Measurements from ENCODE around the gene WWOX.

The WWOX gene

GRCh38 chr16:78611318-78611717, 511.9 kb downstream of the WWOX start:
- no peak overlapping the region for H3K4me3 ChIP-seq (ENCODE audit: control insufficient read depth, low read depth, low read length)
- TF ChIP-seq, protein P1, sequence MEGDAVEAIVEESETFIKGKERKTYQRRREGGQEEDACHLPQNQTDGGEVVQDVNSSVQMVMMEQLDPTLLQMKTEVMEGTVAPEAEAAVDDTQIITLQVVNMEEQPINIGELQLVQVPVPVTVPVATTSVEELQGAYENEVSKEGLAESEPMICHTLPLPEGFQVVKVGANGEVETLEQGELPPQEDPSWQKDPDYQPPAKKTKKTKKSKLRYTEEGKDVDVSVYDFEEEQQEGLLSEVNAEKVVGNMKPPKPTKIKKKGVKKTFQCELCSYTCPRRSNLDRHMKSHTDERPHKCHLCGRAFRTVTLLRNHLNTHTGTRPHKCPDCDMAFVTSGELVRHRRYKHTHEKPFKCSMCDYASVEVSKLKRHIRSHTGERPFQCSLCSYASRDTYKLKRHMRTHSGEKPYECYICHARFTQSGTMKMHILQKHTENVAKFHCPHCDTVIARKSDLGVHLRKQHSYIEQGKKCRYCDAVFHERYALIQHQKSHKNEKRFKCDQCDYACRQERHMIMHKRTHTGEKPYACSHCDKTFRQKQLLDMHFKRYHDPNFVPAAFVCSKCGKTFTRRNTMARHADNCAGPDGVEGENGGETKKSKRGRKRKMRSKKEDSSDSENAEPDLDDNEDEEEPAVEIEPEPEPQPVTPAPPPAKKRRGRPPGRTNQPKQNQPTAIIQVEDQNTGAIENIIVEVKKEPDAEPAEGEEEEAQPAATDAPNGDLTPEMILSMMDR (IDR thresholded peaks at IDR 0.05; ENCODE audit: control insufficient read depth, insufficient read depth, low read depth, low read length, missing control alignments) = no peak
- DNase-seq (ENCODE audit: low read depth) = no peak

- TF ChIP-seq, protein P1 (IDR thresholded peaks at IDR 0.05; ENCODE audit: control insufficient read depth, insufficient read depth, low read depth, low read length, missing control alignments) = no peak
- no peak overlapping the region for H3K4me3 ChIP-seq (ENCODE audit: control insufficient read depth, low read depth, low read length)
- DNase-seq (ENCODE audit: low read depth) = no peak
Observed at GRCh38 chr16:78619811-78620210, 520.4 kb downstream of the WWOX start.

- DNase-seq (ENCODE audit: low read depth) = no peak
- H3K4me3 ChIP-seq (ENCODE audit: control insufficient read depth, low read depth, low read length) = no peak overlapping the region
- TF ChIP-seq, protein P1 (IDR thresholded peaks at IDR 0.05; ENCODE audit: control insufficient read depth, insufficient read depth, low read depth, low read length, missing control alignments) = no peak
Observed at GRCh38 chr16:78620291-78620690, 520.8 kb downstream of the WWOX start.

- DNase-seq (ENCODE audit: low read depth) = no peak
- H3K4me3 ChIP-seq (ENCODE audit: control insufficient read depth, low read depth, low read length) = no peak overlapping the region
- TF ChIP-seq, protein P1 (IDR thresholded peaks at IDR 0.05; ENCODE audit: control insufficient read depth, insufficient read depth, low read depth, low read length, missing control alignments) = no peak
Observed at GRCh38 chr16:78623796-78624195, 524.3 kb downstream of the WWOX start.

- TF ChIP-seq, protein P1 (IDR thresholded peaks at IDR 0.05; ENCODE audit: control insufficient read depth, insufficient read depth, low read depth, low read length, missing control alignments) = no peak
Observed at GRCh38 chr16:78624366-78624765, 524.9 kb downstream of the WWOX start.

GRCh38 chr16:78628461-78629045, 529.1 kb downstream of the WWOX start:
- TF ChIP-seq, protein P1 (IDR thresholded peaks at IDR 0.05; ENCODE audit: control insufficient read depth, insufficient read depth, low read depth, low read length, missing control alignments) = no peak
- no peak overlapping the region for H3K4me3 ChIP-seq (ENCODE audit: control insufficient read depth, low read depth, low read length)
- DNase-seq (ENCODE audit: low read depth) = no peak

More at GRCh38 chr16:78624366-78624765, 524.9 kb downstream of the WWOX start:
- no peak for DNase-seq (ENCODE audit: low read depth)
- no peak overlapping the region for H3K4me3 ChIP-seq (ENCODE audit: control insufficient read depth, low read depth, low read length)
